COLO668 (cell line): ENCODE results near the gene COLQ.
"Not testable (repeated sequence)": the region's sequence is repeated elsewhere in the genome, so short reads cannot be mapped to it uniquely, and the experiment has no call there.

Source experiments
- DNase-seq: peaks from one replicate; lab custom pipeline; 2025; ENCODE audit not compliant: unreplicated experiment; lab: John Stamatoyannopoulos, UW

COLQ gene

GRCh38 chr3:15458212-15458780 is 63.2 kb downstream of the COLQ start:
- DNase-seq, result no peak

GRCh38 chr3:15456915-15457314 is 64.6 kb downstream of the COLQ start:
- DNase-seq, result not testable (repeated sequence)

- no peak for DNase-seq
Observed at GRCh38 chr3:15456321-15456720, 65.2 kb downstream of the COLQ start.

GRCh38 chr3:15455756-15456155 is 65.8 kb downstream of the COLQ start:
- DNase-seq, result no peak

GRCh38 chr3:15454965-15455364 is 66.5 kb downstream of the COLQ start:
- no peak for DNase-seq

GRCh38 chr3:15453991-15454625 is 67.4 kb downstream of the COLQ start:
- no peak for DNase-seq

GRCh38 chr3:15453501-15453900 is 68.0 kb downstream of the COLQ start:
- DNase-seq, result no peak

- DNase-seq, result no peak
Observed at GRCh38 chr3:15452961-15453360, 68.5 kb downstream of the COLQ start.

- no peak for DNase-seq
Observed at GRCh38 chr3:15452156-15452555, 69.3 kb downstream of the COLQ start.

GRCh38 chr3:15451216-15452113 is 70.0 kb downstream of the COLQ start:
- DNase-seq, result no peak

GRCh38 chr3:15450438-15451215 is 70.9 kb downstream of the COLQ start:
- no peak for DNase-seq

GRCh38 chr3:15449489-15450224 is 71.8 kb downstream of the COLQ start:
- no peak for DNase-seq

GRCh38 chr3:15443826-15444524 is 77.5 kb downstream of the COLQ start:
- DNase-seq, result no peak

- DNase-seq, result no peak
Observed at GRCh38 chr3:15440891-15441290, 80.6 kb downstream of the COLQ start.

GRCh38 chr3:15439476-15439875 is 82.0 kb downstream of the COLQ start:
- DNase-seq, result no peak

- DNase-seq, result no peak
Observed at GRCh38 chr3:15438983-15439382, 82.5 kb downstream of the COLQ start.

- DNase-seq, result no peak
Observed at GRCh38 chr3:15436246-15436645, 85.3 kb downstream of the COLQ start.

- no peak for DNase-seq
Observed at GRCh38 chr3:15434756-15435155, 86.8 kb downstream of the COLQ start.

- DNase-seq, result no peak
Observed at GRCh38 chr3:15433531-15433930, 88.0 kb downstream of the COLQ start.

GRCh38 chr3:15431256-15431837 is 90.2 kb downstream of the COLQ start:
- no peak for DNase-seq
